NCI-H1092 treated with DMSO at 0.1 percent for 48 hours (cell line): ENCODE measurements around the gene ERVK3-1.

Source experiments
- DNase-seq: peaks from one replicate; lab custom pipeline; 2025; lab: John Stamatoyannopoulos, UW

The ERVK3-1 gene

DNA sequence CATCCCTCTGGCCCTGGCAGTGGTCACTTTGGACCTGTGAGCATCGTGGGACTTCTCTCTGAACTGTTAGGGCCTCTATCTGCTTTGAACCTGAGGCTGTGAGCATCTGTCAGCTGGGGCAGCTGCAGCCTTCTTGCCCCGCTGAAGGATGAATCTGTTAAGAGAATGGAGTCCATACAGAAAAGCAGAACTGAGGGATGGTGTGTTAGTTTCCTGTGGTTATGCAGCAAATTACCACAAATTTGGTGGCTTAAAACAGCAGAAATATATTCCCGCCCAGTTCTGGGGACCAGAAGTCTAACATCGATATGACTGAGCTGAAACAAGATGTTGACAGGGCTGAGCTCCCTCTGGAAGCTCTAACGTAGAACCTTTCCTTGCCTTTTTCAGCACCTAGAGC, 59.0 kb downstream of the ERVK3-1 start:
- DNase-seq = no peak
